KMS-11 (cell line): ENCODE measurements around the gene FGB.

Experiments
- H2AFZ ChIP-seq: fragments of 200-600 bp; sonication (generic); 2 replicates; pipeline ENCODE4 v1.6.1; 2016; ENCODE audit warnings: antibody characterized with exemption, mixed run types, low read depth
- H3K27ac ChIP-seq: fragments of 200-600 bp; sonication (generic); 2 replicates; pipeline ENCODE4 v1.6.1; 2016; ENCODE audit warnings: mild to moderate bottlenecking, mixed run types
- H3K27me3 ChIP-seq: fragments of 200-600 bp; sonication (generic); 2 replicates; pipeline ENCODE4 v1.6.1; 2017; ENCODE audit warnings: mild to moderate bottlenecking, low read depth, mixed run types, moderate library complexity; ENCODE audit not compliant: insufficient read depth
- H3K36me3 ChIP-seq: fragments of 200-600 bp; sonication (generic); 2 replicates; pipeline ENCODE4 v1.6.1; 2017; ENCODE audit warnings: mild to moderate bottlenecking, mixed run types; ENCODE audit not compliant: insufficient read depth
- H3K4me1 ChIP-seq: fragments of 200-600 bp; sonication (generic); 2 replicates; pipeline ENCODE4 v1.6.1; 2016; ENCODE audit warnings: mild to moderate bottlenecking, low read depth, mixed run types; ENCODE audit not compliant: poor library complexity, severe bottlenecking
- H3K4me2 ChIP-seq: fragments of 200-600 bp; sonication (generic); 2 replicates; pipeline ENCODE4 v1.7.0; 2016; ENCODE audit warnings: mild to moderate bottlenecking, mixed run types
- H3K4me3 ChIP-seq: fragments of 200-600 bp; sonication (generic); IDR thresholded peaks from 2 replicates; pipeline ENCODE4 v1.6.1; 2017; ENCODE audit warnings: low read depth, low read length, mixed read lengths; ENCODE audit not compliant: insufficient read depth
- H3K79me2 ChIP-seq: fragments of 200-600 bp; sonication (generic); 2 replicates; pipeline ENCODE4 v1.6.1; 2016; ENCODE audit warnings: low read depth, mixed run types; ENCODE audit not compliant: insufficient read depth
- H3K9ac ChIP-seq: fragments of 200-600 bp; sonication (generic); 2 replicates; pipeline ENCODE4 v1.6.1; 2016; ENCODE audit warnings: mild to moderate bottlenecking, mixed run types
- H4K20me1 ChIP-seq: fragments of 200-600 bp; sonication (generic); 2 replicates; pipeline ENCODE4 v1.6.1; 2016; ENCODE audit warnings: mild to moderate bottlenecking, mixed run types; ENCODE audit not compliant: insufficient read depth
- TF ChIP-seq, protein P1 (sequence below): fragments of 200-600 bp; sonication (generic); conservative IDR thresholded peaks from 2 replicates; pipeline ENCODE4 v1.6.1; 2017; ENCODE audit warnings: low read depth, mild to moderate bottlenecking, antibody characterized with exemption, low read length, moderate library complexity, mixed read lengths

Gene FGB

DNA sequence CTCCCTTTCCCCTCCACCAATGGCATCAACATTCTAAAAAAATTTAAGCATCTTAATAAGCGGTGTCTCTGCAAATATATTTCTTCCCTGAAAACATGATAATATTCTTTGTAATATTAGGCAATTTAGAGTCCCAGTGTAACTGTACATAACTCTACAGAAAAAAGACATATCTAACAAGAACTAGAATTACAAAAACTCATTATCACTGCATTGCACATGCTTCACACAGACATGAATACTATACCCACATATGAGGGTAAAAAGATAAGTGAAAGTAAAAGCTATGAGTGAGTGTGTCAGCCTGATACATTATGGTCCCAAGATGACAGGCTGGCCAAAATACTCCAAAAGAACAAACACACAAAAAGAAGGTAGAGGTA, 2.4 kb upstream of the FGB start:
- Histone ChIP-seq H4K20me1 (no peaks in the 10 kb centered on the region), H3K4me2 (no peak overlapping the region), H3K36me3 (no peaks in the 10 kb centered on the region), H3K9ac (no peak overlapping the region), H3K27me3 (no peaks in the 10 kb centered on the region), H3K79me2 (no peaks in the 10 kb centered on the region), H3K27ac (no peak overlapping the region), H2AFZ (no peak overlapping the region), H3K4me3 (no peak overlapping the region), H3K4me1 (no peaks in the 10 kb centered on the region)
- TF ChIP-seq, protein P1, sequence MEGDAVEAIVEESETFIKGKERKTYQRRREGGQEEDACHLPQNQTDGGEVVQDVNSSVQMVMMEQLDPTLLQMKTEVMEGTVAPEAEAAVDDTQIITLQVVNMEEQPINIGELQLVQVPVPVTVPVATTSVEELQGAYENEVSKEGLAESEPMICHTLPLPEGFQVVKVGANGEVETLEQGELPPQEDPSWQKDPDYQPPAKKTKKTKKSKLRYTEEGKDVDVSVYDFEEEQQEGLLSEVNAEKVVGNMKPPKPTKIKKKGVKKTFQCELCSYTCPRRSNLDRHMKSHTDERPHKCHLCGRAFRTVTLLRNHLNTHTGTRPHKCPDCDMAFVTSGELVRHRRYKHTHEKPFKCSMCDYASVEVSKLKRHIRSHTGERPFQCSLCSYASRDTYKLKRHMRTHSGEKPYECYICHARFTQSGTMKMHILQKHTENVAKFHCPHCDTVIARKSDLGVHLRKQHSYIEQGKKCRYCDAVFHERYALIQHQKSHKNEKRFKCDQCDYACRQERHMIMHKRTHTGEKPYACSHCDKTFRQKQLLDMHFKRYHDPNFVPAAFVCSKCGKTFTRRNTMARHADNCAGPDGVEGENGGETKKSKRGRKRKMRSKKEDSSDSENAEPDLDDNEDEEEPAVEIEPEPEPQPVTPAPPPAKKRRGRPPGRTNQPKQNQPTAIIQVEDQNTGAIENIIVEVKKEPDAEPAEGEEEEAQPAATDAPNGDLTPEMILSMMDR: no peak

DNA sequence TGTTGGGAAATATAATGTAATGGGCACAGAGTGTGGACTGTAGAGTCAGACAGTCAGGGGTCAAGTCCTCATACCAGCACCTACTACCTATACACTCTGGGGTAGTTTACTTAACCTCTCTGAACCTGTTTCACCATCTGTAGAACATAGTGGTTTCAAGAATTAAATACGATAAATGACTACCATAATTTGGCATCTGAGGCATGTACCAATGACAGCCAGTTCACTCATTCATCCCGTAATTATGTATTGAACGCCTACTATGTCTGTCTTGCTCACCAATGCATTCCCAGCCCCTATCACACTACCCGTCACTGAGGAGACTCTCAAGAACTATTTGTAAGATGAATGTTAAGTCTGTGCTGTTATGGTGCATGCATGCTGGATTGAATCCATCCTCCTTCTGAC, 2.0 kb upstream of the FGB start:
- no peaks in the 10 kb centered on the region for H3K79me2 ChIP-seq
- H2AFZ ChIP-seq: no peak overlapping the region
- H3K27ac ChIP-seq: no peak overlapping the region
- no peaks in the 10 kb centered on the region for H4K20me1 ChIP-seq
- H3K27me3 ChIP-seq: no peaks in the 10 kb centered on the region
- TF ChIP-seq, protein P1: no peak
- H3K36me3 ChIP-seq: no peaks in the 10 kb centered on the region
- H3K4me3 ChIP-seq: no peak overlapping the region
- H3K9ac ChIP-seq: no peak overlapping the region
- H3K4me1 ChIP-seq: no peaks in the 10 kb centered on the region
- H3K4me2 ChIP-seq: no peak overlapping the region

DNA sequence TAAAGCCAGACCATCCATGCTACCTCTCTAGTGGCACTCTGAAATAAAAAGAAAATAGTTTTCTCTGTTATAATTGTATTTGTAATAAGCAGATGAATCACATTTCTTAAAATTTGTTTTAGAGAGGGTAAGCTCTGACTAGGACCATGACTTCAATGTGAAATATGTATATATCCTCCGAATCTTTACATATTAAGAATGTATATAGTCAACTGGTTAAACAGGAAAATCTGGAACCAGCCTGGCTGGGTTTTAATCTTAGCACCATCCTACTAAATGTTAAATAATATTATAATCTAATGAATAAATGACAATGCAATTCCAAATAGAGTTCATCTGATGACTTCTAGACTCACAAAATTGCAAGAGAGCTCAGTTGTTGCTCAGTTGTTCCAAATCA, 1.5 kb downstream of the FGB start:
- Histone ChIP-seq H3K27ac (no peak overlapping the region), H3K79me2 (no peaks in the 10 kb centered on the region), H3K9ac (no peak overlapping the region), H3K4me2 (no peak overlapping the region), H3K4me3 (no peak overlapping the region), H4K20me1 (no peaks in the 10 kb centered on the region), H3K4me1 (no peaks in the 10 kb centered on the region), H3K36me3 (no peaks in the 10 kb centered on the region), H3K27me3 (no peaks in the 10 kb centered on the region), H2AFZ (no peak overlapping the region)
- TF ChIP-seq, protein P1: no peak

DNA sequence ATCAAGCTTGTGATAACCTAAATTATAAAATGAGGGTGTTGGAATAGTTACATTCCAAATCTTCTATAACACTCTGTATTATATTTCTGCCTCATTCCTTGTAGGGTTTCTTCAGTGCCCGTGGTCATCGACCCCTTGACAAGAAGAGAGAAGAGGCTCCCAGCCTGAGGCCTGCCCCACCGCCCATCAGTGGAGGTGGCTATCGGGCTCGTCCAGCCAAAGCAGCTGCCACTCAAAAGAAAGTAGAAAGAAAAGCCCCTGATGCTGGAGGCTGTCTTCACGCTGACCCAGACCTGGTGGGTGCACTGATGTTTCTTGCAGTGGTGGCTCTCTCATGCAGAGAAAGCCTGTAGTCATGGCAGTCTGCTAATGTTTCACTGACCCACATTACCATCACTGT, 2.9 kb downstream of the FGB start:
- no peaks in the 10 kb centered on the region for H4K20me1 ChIP-seq
- TF ChIP-seq, protein P1: no peak
- no peak overlapping the region for H3K27ac ChIP-seq
- no peak overlapping the region for H3K9ac ChIP-seq
- no peak overlapping the region for H2AFZ ChIP-seq
- H3K4me2 ChIP-seq: no peak overlapping the region
- no peaks in the 10 kb centered on the region for H3K36me3 ChIP-seq
- H3K4me1 ChIP-seq: no peaks in the 10 kb centered on the region
- no peak overlapping the region for H3K4me3 ChIP-seq
- H3K27me3 ChIP-seq: no peaks in the 10 kb centered on the region
- no peaks in the 10 kb centered on the region for H3K79me2 ChIP-seq

DNA sequence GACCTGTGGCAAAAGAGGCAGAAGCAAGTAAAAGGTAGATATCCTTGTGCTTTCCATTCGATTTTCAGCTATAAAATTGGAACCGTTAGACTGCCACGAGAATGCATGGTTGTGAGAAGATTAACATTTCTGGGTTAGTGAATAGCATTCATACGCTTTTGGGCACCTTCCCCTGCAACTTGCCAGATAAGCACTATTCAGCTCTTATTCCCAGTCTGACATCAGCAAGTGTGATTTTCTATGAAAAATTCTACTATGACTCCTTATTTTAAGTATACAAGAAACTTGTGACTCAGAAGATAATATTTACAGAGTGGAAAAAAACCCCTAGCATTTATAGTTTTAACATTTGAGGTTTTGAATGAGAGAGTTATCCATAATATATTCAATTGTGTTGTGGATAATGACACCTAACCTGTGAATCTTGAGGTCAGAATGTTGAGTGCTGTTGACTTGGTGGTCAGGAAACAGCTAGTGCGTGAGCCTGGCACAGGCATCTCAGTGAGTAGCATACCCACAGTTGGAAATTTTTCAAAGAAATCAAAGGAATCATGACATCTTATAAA, 3.9 kb downstream of the FGB start:
- no peaks in the 10 kb centered on the region for H3K36me3 ChIP-seq
- H3K4me3 ChIP-seq: no peak overlapping the region
- TF ChIP-seq, protein P1: no peak
- H4K20me1 ChIP-seq: no peaks in the 10 kb centered on the region
- H2AFZ ChIP-seq: no peak overlapping the region
- no peak overlapping the region for H3K9ac ChIP-seq
- no peak overlapping the region for H3K27ac ChIP-seq
- H3K27me3 ChIP-seq: no peaks in the 10 kb centered on the region
- H3K79me2 ChIP-seq: no peaks in the 10 kb centered on the region
- H3K4me2 ChIP-seq: no peak overlapping the region
- no peaks in the 10 kb centered on the region for H3K4me1 ChIP-seq
